Loucy (cell line): Measurements from ENCODE around the gene U2AF2.

Experiments used
- H2AFZ ChIP-seq: fragments of 200-600 bp; sonication (generic); 2 replicates; pipeline ENCODE4 v1.6.0; 2016; ENCODE audit warnings: antibody characterized with exemption, mild to moderate bottlenecking, low read length, moderate library complexity
- H3F3A ChIP-seq: fragments of 200-600 bp; 2 replicates; pipeline ENCODE4 v1.6.0; 2016; ENCODE audit warnings: antibody characterized with exemption, low read depth, mild to moderate bottlenecking
- H3K27me3 ChIP-seq: fragments of 200-600 bp; sonication (generic); 2 replicates; pipeline ENCODE4 v1.6.1; 2014; ENCODE audit warnings: low read length, mild to moderate bottlenecking; ENCODE audit not compliant: insufficient read depth, poor library complexity, severe bottlenecking
- H3K36me3 ChIP-seq: fragments of 200-600 bp; sonication (generic); 2 replicates; pipeline ENCODE4 v1.6.1; 2016; ENCODE audit warnings: low read length; ENCODE audit not compliant: insufficient read depth
- H3K4me1 ChIP-seq: fragments of 200-600 bp; sonication (generic); 2 replicates; pipeline ENCODE4 v1.5.1; 2014; ENCODE audit warnings: low read length, mild to moderate bottlenecking; ENCODE audit not compliant: insufficient read depth, poor library complexity, severe bottlenecking
- H3K4me2 ChIP-seq: fragments of 200-600 bp; sonication (generic); 2 replicates; pipeline ENCODE4 v1.6.0; 2014; ENCODE audit warnings: antibody characterized with exemption, low read length, low read depth, mild to moderate bottlenecking; ENCODE audit not compliant: poor library complexity, severe bottlenecking
- H3K4me3 ChIP-seq: fragments of 200-600 bp; sonication (generic); 2 replicates; pipeline ENCODE4 v1.5.1; 2014; ENCODE audit warnings: low read length, mild to moderate bottlenecking, mixed read lengths; ENCODE audit not compliant: poor library complexity, severe bottlenecking
- H3K79me2 ChIP-seq: fragments of 200-600 bp; sonication (generic); 2 replicates; pipeline ENCODE4 v1.6.1; 2014; ENCODE audit warnings: low read length; ENCODE audit not compliant: insufficient read depth
- H3K9ac ChIP-seq: fragments of 200-600 bp; sonication (generic); 2 replicates; pipeline ENCODE4 v1.6.0; 2014; ENCODE audit warnings: mild to moderate bottlenecking, low read depth, low read length, moderate library complexity; ENCODE audit not compliant: poor library complexity, severe bottlenecking
- H3K9me2 ChIP-seq: fragments of 200-600 bp; sonication (generic); replicated peaks from 2 replicates; pipeline ENCODE4 v1.6.1; 2016; ENCODE audit warnings: low read depth, low read length, mixed read lengths
- H3K9me3 ChIP-seq: fragments of 200-600 bp; sonication (generic); 2 replicates; pipeline ENCODE4 v1.6.1; 2014; ENCODE audit warnings: mild to moderate bottlenecking, antibody characterized with exemption, low read length, low read depth; ENCODE audit not compliant: insufficient read depth
- H4K20me1 ChIP-seq: fragments of 200-600 bp; sonication (generic); 2 replicates; pipeline ENCODE4 v1.6.0; 2014; ENCODE audit warnings: antibody characterized with exemption, low read length, mild to moderate bottlenecking; ENCODE audit not compliant: insufficient read depth, poor library complexity, severe bottlenecking
- EZH2phosphoT487 ChIP-seq: fragments of 200-600 bp; IDR thresholded peaks from 2 replicates; pipeline ENCODE4 v1.6.1; 2018; ENCODE audit warnings: antibody characterized with exemption, mild to moderate bottlenecking, moderate library complexity, borderline replicate concordance
- TF ChIP-seq, protein P1 (sequence below): fragments of 200-600 bp; sonication (generic); conservative IDR thresholded peaks from 2 replicates; pipeline ENCODE4 v1.5.1; 2014; ENCODE audit warnings: mild to moderate bottlenecking, antibody characterized with exemption, low read length

U2AF2 gene

DNA sequence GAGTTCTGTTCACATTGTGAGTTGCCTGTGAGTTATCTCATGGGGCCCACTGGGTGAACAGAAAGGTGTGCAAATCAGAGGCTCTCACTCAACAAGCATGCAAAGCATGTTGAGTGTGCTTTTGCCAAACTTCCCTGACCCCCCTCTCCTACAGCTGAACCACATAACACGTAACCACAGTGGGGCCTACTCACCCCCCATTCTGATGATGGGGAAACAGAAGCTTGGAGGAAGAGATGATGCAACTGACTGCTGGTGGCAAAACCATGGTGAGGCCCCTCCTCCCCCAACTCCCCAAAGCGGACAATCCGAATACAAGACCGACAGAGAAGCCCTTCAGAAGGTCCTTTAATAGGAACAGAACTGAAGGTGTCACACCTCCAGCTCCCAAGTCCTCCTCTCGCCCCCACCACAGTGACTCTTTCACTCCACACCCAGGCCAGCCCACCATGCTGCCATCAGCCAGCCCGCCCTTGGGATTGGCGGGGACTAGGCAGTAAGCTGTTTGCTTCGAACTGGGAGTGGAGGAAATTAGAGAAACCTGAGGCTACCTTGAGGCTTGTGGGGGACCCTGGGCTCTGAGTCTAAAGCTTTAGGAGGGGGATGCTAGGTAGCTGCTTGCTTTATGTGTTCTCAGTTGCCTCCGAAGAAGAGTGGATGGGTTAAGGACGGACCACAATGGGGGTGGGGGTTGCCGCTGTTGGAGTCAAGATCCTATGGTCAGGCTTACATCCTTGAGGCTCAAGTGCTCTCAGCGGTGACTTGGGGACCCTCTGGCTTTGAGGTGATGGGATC lies 34.2 kb upstream of the U2AF2 start:
- no peak overlapping the region for H3K4me2 ChIP-seq

DNA sequence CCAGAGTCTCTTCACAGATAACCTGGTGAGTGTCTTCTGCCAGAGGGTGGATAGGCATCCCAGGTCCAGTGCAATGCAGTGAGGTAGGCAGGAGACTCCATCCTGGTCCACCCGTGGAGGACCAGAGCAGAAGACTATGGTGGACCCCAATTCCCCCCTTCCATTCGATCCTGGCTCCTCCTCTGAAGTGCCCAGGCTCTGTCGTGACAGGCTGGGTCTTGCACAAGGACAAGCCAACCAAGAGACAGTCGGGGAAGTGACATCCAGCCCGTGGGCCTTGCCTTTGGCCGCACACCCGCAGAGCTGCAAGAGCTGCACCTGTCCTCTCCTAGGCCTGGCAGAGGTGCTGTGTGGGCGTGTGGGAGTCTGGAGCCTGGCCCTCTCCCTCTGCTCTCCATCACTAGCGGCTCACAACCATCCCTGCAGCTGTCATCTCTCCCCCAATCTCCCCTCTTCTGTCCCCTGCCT lies 33.6 kb upstream of the U2AF2 start:
- Histone ChIP-seq H3K79me2 (0 out of 2 replicates have a peak, but pooled peaks cover 7% of the 10 kb centered on the region), H3K36me3 (peaks cover 10% of the 10 kb centered on the region; the same call in 1 of the 2 replicates), H4K20me1 (peaks cover 6% of the 10 kb centered on the region), H3K9ac (no peak overlapping the region), H3K27me3 (no peaks in the 10 kb centered on the region), H3K9me2 (no peaks in the 10 kb centered on the region), H3F3A (no peaks in the 10 kb centered on the region), H3K4me3 (no peak overlapping the region), H3K4me1 (peaks cover 16% of the 10 kb centered on the region), H2AFZ (no peak overlapping the region), H3K9me3 (no peaks in the 10 kb centered on the region), H3K4me2 (no peak overlapping the region)
- TF ChIP-seq EZH2phosphoT487: no peak
- TF ChIP-seq, protein P1, sequence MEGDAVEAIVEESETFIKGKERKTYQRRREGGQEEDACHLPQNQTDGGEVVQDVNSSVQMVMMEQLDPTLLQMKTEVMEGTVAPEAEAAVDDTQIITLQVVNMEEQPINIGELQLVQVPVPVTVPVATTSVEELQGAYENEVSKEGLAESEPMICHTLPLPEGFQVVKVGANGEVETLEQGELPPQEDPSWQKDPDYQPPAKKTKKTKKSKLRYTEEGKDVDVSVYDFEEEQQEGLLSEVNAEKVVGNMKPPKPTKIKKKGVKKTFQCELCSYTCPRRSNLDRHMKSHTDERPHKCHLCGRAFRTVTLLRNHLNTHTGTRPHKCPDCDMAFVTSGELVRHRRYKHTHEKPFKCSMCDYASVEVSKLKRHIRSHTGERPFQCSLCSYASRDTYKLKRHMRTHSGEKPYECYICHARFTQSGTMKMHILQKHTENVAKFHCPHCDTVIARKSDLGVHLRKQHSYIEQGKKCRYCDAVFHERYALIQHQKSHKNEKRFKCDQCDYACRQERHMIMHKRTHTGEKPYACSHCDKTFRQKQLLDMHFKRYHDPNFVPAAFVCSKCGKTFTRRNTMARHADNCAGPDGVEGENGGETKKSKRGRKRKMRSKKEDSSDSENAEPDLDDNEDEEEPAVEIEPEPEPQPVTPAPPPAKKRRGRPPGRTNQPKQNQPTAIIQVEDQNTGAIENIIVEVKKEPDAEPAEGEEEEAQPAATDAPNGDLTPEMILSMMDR: no peak

More for the DNA sequence above, 34.2 kb upstream of the U2AF2 start:
- Histone ChIP-seq H3K9ac (no peak overlapping the region), H4K20me1 (peaks cover 6% of the 10 kb centered on the region), H3K9me2 (no peaks in the 10 kb centered on the region), H3K4me1 (peaks cover 16% of the 10 kb centered on the region), H2AFZ (no peak overlapping the region), H3K9me3 (no peaks in the 10 kb centered on the region), H3K36me3 (peaks cover 10% of the 10 kb centered on the region; the same call in 1 of the 2 replicates), H3F3A (no peaks in the 10 kb centered on the region), H3K4me3 (no peak overlapping the region), H3K79me2 (0 out of 2 replicates have a peak, but pooled peaks cover 7% of the 10 kb centered on the region), H3K27me3 (no peaks in the 10 kb centered on the region)
- no peak for TF ChIP-seq EZH2phosphoT487
- TF ChIP-seq, protein P1: no peak

DNA sequence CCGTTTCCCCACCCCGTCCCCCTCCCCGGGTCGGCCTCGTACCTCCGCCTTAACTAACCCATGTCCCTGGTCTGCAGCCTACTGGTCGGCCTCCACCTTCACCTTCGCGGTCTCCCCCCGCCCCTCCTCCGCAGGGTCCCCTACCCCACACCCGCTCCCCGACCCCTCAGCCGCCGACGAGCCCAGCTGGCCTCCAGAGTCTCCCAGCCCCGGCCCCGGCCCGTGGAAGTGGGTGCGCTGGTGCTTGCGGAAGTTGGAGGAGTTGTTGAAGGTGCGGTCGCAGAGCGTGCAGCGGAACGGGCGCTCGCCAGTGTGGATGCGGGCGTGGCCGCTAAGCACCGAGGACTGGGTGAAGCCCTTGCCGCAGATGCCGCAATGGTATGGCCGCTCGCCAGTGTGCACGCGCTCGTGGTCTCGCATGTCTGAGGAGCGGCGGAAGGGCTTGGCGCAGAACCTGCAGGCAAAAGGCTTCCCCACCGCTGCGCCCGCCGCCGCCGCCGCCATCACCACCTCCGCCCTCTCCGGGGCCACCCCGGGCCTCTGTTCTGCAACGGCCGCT lies 33.1 kb upstream of the U2AF2 start:
- TF ChIP-seq EZH2phosphoT487: no peak
- TF ChIP-seq, protein P1: no peak
- no peak overlapping the region for H2AFZ ChIP-seq

More for the DNA sequence above, 33.1 kb upstream of the U2AF2 start:
- Histone ChIP-seq H3K27me3 (no peaks in the 10 kb centered on the region), H3K79me2 (0 out of 2 replicates have a peak, but pooled peaks cover 7% of the 10 kb centered on the region), H3K9me2 (no peaks in the 10 kb centered on the region), H3K4me1 (peaks cover 16% of the 10 kb centered on the region), H3F3A (no peaks in the 10 kb centered on the region), H3K4me2 (no peak overlapping the region), H4K20me1 (peaks cover 6% of the 10 kb centered on the region), H3K36me3 (peaks cover 7% of the 10 kb centered on the region; the same call in 1 of the 2 replicates), H3K9ac (no peak overlapping the region), H3K4me3 (no peak overlapping the region), H3K9me3 (no peaks in the 10 kb centered on the region)
